Stimulated activated CD4-positive, alpha-beta T cell treated with anti-CD3 and anti-CD28 coated beads, Interleukin-12 subunit alpha, Interleukin-12 subunit beta, amount 100 ng/mL, for 4 hours (primary cell): ENCODE data around the gene MB.

ENCODE experiments used
- DNase-seq: peaks from one replicate; pipeline ENCODE4 v3.0.0-alpha.2; 2020

The MB gene

GRCh38 chr22:35614404-35614803 lies 2.7 kb downstream of the MB start:
- DNase-seq = no peak

GRCh38 chr22:35612903-35613302 lies 4.2 kb downstream of the MB start:
- DNase-seq = no peak

- no peak for DNase-seq
Measured at GRCh38 chr22:35611891-35612576, 5.1 kb downstream of the MB start.

GRCh38 chr22:35611200-35611890 lies 5.8 kb downstream of the MB start:
- no peak for DNase-seq

- DNase-seq = no peak
Measured at GRCh38 chr22:35610741-35611140, 6.4 kb downstream of the MB start.

GRCh38 chr22:35609761-35610160 lies 7.4 kb downstream of the MB start:
- DNase-seq = no peak

GRCh38 chr22:35609261-35609660 lies 7.9 kb downstream of the MB start:
- no peak for DNase-seq

- no peak for DNase-seq
Measured at GRCh38 chr22:35608088-35608487, 9.0 kb downstream of the MB start.

GRCh38 chr22:35606916-35607315 lies 10.2 kb downstream of the MB start:
- DNase-seq = no peak

- no peak for DNase-seq
Measured at GRCh38 chr22:35605851-35606481, 11.2 kb downstream of the MB start.

- DNase-seq = no peak
Measured at GRCh38 chr22:35605369-35605680, 11.8 kb downstream of the MB start.

GRCh38 chr22:35604621-35605368 lies 12.3 kb downstream of the MB start:
- no peak for DNase-seq

- no peak for DNase-seq
Measured at GRCh38 chr22:35601743-35602615, 15.2 kb downstream of the MB start.

- DNase-seq = no peak
Measured at GRCh38 chr22:35601013-35601580, 16.0 kb downstream of the MB start.

- no peak for DNase-seq
Measured at GRCh38 chr22:35600476-35600875, 16.7 kb downstream of the MB start.

GRCh38 chr22:35599364-35599763 lies 17.8 kb downstream of the MB start:
- no peak for DNase-seq

- no peak for DNase-seq
Measured at GRCh38 chr22:35598396-35598710, 18.8 kb downstream of the MB start.

- no peak for DNase-seq
Measured at GRCh38 chr22:35597692-35598395, 19.3 kb downstream of the MB start.

GRCh38 chr22:35596821-35597220 lies 20.3 kb downstream of the MB start:
- DNase-seq = no peak

- DNase-seq = no peak
Measured at GRCh38 chr22:35594686-35595085, 22.4 kb downstream of the MB start.

- DNase-seq = no peak
Measured at GRCh38 chr22:35593891-35594470, 23.1 kb downstream of the MB start.
